Panc1 (cell line): ENCODE results near the gene KCNA3. TPM values are rescaled to one million over a fixed set of nuclear protein-coding genes. Genes with fewer than 3 reads are reported as not detected.

Experiments used
- ATAC-seq: fragments of 200-7000 bp; cut with Tn5 transposase; 2 replicates; pipeline ENCODE4 v1.9.1; 2020; ENCODE audit warnings: mild to moderate bottlenecking, moderate library complexity
- BruUV-seq: library from RNA; stranded (reverse); fragments of 400-500 nt; replicated peaks from 2 replicates; lab custom pipeline; 2021; lab: Mats Ljungman, UMichigan
- CTCF ChIA-PET: fragments of 300-600 bp; sonication (Branson Sonifier 250); formaldehyde crosslinking; loops from one replicate; lab custom pipeline; 2022; ENCODE audit warnings: antibody characterized with exemption; lab: Charles Lee
- POLR2A ChIA-PET: fragments of 300-600 bp; sonication (Branson Sonifier 250); formaldehyde crosslinking; loops from one replicate; lab custom pipeline; 2022; ENCODE audit warnings: antibody characterized with exemption; lab: Charles Lee
- DNase-seq: peaks from one replicate; pipeline ENCODE4 v3.0.0-alpha.2; 2010; ENCODE audit warnings: low read depth, low spot score
- H3K27ac ChIP-seq: 2 replicates; pipeline ENCODE4 v1.5.1; 2011; ENCODE audit warnings: mild to moderate bottlenecking, low read length, inconsistent platforms
- H3K27me3 ChIP-seq: fragments of 200-500 bp; sonication (Bioruptor generic); 2 replicates; pipeline ENCODE4 v1.6.0; 2014; ENCODE audit warnings: low read length, inconsistent platforms; ENCODE audit not compliant: control insufficient read depth, insufficient read depth
- H3K36me3 ChIP-seq: fragments of 200-500 bp; sonication (Bioruptor generic); 2 replicates; pipeline ENCODE4 v1.5.1; 2014; ENCODE audit warnings: inconsistent platforms, mild to moderate bottlenecking, low read length, moderate library complexity; ENCODE audit not compliant: control insufficient read depth, insufficient read depth
- H3K4me1 ChIP-seq: 2 replicates; pipeline ENCODE4 v1.5.1; 2011; ENCODE audit warnings: inconsistent platforms, mild to moderate bottlenecking, low read length, moderate library complexity; ENCODE audit not compliant: control insufficient read depth, insufficient read depth
- H3K4me3 ChIP-seq, 2 experiments: 2 replicates each; pipeline ENCODE4 v1.5.1; 2011 to 2012; ENCODE audit warnings: low read depth in 2 of 2, low read length in 2 of 2, mild to moderate bottlenecking in 2 of 2, inconsistent platforms in 1 of 2, moderate library complexity in 1 of 2
- H3K9me3 ChIP-seq: fragments of 200-500 bp; sonication (Bioruptor generic); 2 replicates; pipeline ENCODE4 v1.5.1; 2014; ENCODE audit warnings: low read depth, mild to moderate bottlenecking, inconsistent platforms, low read length, moderate library complexity; ENCODE audit not compliant: control insufficient read depth, insufficient read depth
- POLR2AphosphoS5 ChIP-seq: IDR thresholded peaks from 2 replicates; pipeline ENCODE4 v1.6.1; 2012; ENCODE audit warnings: mild to moderate bottlenecking, low read depth, low read length, moderate library complexity
- SIN3A ChIP-seq: IDR thresholded peaks from 2 replicates; pipeline ENCODE4 v1.6.1; 2012; ENCODE audit warnings: low read depth, mild to moderate bottlenecking, low read length, moderate library complexity, borderline replicate concordance; ENCODE audit not compliant: insufficient read depth
- TCF7L2 ChIP-seq: IDR thresholded peaks from 2 replicates; pipeline ENCODE4 v1.6.1; 2011; ENCODE audit warnings: mild to moderate bottlenecking, low read depth, low read length, inconsistent platforms
- in situ Hi-C: cut with HindIII; loops from 2 replicates; pipeline ENCODE4 v1.10.0; 2016; ENCODE audit warnings: low sequenced_read_pairs, low pct_unique_long_range_greater_than_20kb
- intact Hi-C: fragments of 100-400 bp; cut with micrococcal nuclease; formaldehyde crosslinking; loops from one replicate; pipeline ENCODE4 v1.10.0; 2022; ENCODE audit not compliant: unreplicated experiment
- total RNA-seq: library from RNA; stranded (reverse); gene quantifications from one replicate; pipeline ENCODE4 v1.2.1, GENCODE V29; 2021; ENCODE audit not compliant: unreplicated experiment
- TF ChIP-seq, protein P1 (sequence below): fragments of 450-650 bp; IDR thresholded peaks from 2 replicates; pipeline ENCODE4 v1.5.1; 2017; ENCODE audit warnings: mild to moderate bottlenecking
- TF ChIP-seq, protein P2 (sequence below), 2 experiments: IDR thresholded peaks; 2 replicates each; pipeline ENCODE4 v1.6.1; 2011 to 2012; ENCODE audit warnings: low read depth in 2 of 2, control low read depth in 1 of 2, low read length in 1 of 2, mild to moderate bottlenecking in 1 of 2, moderate library complexity in 1 of 2; ENCODE audit not compliant: insufficient read depth in 1 of 2

Gene KCNA3
- total RNA-seq, 1 experiment from 2014 or later, result not detected

DNA sequence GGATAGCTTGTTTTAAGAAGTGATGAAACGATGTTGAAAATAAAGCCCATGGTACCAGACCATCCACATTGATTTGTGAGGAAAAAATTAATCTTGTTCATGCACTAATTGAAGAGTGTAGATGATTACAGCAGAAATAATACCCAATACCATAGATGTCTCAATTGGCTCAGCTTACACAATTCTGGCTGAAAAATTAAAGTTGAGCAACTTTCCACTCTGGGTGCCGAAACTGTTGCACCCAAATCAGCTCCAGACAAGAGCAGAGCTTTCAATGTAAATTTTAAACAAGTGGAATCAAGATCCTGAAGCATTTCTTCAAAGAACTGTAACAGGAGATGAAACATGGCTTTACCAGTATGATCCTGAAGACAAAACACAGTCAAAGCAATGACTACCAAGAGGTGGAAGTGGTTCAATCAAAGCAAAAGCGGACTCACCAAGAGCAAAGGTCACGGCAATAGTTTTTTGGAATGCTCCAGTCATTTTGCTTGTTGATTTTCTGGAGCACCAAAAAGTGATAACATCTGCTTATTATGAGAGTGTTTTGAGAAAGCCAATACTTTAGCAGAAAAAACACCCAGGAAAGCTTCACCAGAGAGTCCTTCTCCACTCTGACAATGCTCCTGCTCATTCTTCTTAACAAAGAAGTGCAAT, 16.1 kb upstream of the KCNA3 start:
- H3K27me3 ChIP-seq, result peaks cover 13% of the 10 kb centered on the region
- H3K9me3 ChIP-seq, result no peaks in the 10 kb centered on the region
- ChIA-PET POLR2A (no interaction called here), CTCF (no interaction called here)
- TF ChIP-seq, protein P1, sequence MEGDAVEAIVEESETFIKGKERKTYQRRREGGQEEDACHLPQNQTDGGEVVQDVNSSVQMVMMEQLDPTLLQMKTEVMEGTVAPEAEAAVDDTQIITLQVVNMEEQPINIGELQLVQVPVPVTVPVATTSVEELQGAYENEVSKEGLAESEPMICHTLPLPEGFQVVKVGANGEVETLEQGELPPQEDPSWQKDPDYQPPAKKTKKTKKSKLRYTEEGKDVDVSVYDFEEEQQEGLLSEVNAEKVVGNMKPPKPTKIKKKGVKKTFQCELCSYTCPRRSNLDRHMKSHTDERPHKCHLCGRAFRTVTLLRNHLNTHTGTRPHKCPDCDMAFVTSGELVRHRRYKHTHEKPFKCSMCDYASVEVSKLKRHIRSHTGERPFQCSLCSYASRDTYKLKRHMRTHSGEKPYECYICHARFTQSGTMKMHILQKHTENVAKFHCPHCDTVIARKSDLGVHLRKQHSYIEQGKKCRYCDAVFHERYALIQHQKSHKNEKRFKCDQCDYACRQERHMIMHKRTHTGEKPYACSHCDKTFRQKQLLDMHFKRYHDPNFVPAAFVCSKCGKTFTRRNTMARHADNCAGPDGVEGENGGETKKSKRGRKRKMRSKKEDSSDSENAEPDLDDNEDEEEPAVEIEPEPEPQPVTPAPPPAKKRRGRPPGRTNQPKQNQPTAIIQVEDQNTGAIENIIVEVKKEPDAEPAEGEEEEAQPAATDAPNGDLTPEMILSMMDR, result no peak
- TF ChIP-seq, protein P2, sequence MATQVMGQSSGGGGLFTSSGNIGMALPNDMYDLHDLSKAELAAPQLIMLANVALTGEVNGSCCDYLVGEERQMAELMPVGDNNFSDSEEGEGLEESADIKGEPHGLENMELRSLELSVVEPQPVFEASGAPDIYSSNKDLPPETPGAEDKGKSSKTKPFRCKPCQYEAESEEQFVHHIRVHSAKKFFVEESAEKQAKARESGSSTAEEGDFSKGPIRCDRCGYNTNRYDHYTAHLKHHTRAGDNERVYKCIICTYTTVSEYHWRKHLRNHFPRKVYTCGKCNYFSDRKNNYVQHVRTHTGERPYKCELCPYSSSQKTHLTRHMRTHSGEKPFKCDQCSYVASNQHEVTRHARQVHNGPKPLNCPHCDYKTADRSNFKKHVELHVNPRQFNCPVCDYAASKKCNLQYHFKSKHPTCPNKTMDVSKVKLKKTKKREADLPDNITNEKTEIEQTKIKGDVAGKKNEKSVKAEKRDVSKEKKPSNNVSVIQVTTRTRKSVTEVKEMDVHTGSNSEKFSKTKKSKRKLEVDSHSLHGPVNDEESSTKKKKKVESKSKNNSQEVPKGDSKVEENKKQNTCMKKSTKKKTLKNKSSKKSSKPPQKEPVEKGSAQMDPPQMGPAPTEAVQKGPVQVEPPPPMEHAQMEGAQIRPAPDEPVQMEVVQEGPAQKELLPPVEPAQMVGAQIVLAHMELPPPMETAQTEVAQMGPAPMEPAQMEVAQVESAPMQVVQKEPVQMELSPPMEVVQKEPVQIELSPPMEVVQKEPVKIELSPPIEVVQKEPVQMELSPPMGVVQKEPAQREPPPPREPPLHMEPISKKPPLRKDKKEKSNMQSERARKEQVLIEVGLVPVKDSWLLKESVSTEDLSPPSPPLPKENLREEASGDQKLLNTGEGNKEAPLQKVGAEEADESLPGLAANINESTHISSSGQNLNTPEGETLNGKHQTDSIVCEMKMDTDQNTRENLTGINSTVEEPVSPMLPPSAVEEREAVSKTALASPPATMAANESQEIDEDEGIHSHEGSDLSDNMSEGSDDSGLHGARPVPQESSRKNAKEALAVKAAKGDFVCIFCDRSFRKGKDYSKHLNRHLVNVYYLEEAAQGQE (IDR thresholded peaks at IDR 0.05; ENCODE audit: insufficient read depth in 1 of 2, low read depth in 2 of 2, low read length in 1 of 2), result no peak
- TF ChIP-seq TCF7L2 (no peak), SIN3A (no peak), POLR2AphosphoS5 (no peak)
- no peaks in the 10 kb centered on the region for H3K36me3 ChIP-seq
- intact Hi-C loops, result no loop called here
- BruUV-seq, result no TSS peak
- H3K4me3 ChIP-seq, result no peak overlapping the region
- no peak overlapping the region for H3K27ac ChIP-seq
- in situ Hi-C loops, result no loop called here
- no peak for DNase-seq
- no peak for ATAC-seq
- H3K4me1 ChIP-seq, result no peaks in the 10 kb centered on the region

DNA sequence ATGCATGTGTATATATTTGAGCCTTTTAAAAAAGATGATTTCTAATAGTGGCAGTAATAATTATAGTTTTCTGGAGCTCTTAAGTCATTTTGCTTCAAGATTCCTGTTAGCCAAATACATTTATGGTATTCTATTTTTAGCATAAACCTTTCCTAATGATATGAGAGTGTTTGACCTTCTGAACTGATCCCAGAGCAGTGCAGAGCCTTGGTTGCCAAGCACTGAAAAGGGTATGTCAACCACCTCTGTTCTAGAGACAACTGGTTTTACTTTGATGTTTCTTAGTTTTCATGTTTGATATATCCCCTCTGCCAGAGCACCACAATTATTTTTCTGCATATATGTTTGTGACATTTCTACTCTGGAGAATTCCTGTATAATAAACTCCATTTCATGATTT, 15.1 kb upstream of the KCNA3 start:
- Histone ChIP-seq H3K27me3 (peaks cover 13% of the 10 kb centered on the region), H3K36me3 (no peaks in the 10 kb centered on the region), H3K4me1 (no peaks in the 10 kb centered on the region), H3K9me3 (no peaks in the 10 kb centered on the region), H3K4me3 (no peak overlapping the region), H3K27ac (no peak overlapping the region)
- DNase-seq (no peak), ATAC-seq (no peak)
- in situ Hi-C loops (no loop called here), intact Hi-C loops (no loop called here)
- ChIA-PET CTCF (no interaction called here), POLR2A (no interaction called here)
- TF ChIP-seq POLR2AphosphoS5 (no peak), SIN3A (no peak), TCF7L2 (no peak)
- TF ChIP-seq, protein P1, result no peak
- TF ChIP-seq, protein P2 (IDR thresholded peaks at IDR 0.05; ENCODE audit: insufficient read depth in 1 of 2, low read depth in 2 of 2, low read length in 1 of 2), result no peak
- no TSS peak for BruUV-seq
